IMR-90 (cell line): ENCODE results near the gene SRSF4.

Source experiments
- BHLHE40 ChIP-seq: fragments of 150-350 bp; IDR thresholded peaks from 2 replicates; pipeline ENCODE4 v1.6.1; 2016; ENCODE audit warnings: mild to moderate bottlenecking, low read depth, low read length
- CHD1 ChIP-seq: IDR thresholded peaks from 2 replicates; pipeline ENCODE4 v1.6.1; 2012; ENCODE audit warnings: low read depth, low read length, improper control_type of control experiment
- ELK1 ChIP-seq: fragments of 150-350 bp; IDR thresholded peaks from 2 replicates; pipeline ENCODE4 v1.6.1; 2016; ENCODE audit warnings: low read depth, mild to moderate bottlenecking, low read length, moderate library complexity, borderline replicate concordance
- FOS ChIP-seq: fragments of 150-350 bp; IDR thresholded peaks from 2 replicates; pipeline ENCODE4 v1.6.1; 2016; ENCODE audit warnings: low read depth, low read length
- MAZ ChIP-seq: IDR thresholded peaks from 2 replicates; pipeline ENCODE4 v1.6.1; 2012; ENCODE audit warnings: low read depth, mild to moderate bottlenecking, low read length, improper control_type of control experiment, moderate library complexity, borderline replicate concordance
- NFE2L2 ChIP-seq: fragments of 150-350 bp; IDR thresholded peaks from 2 replicates; pipeline ENCODE4 v1.6.1; 2016; ENCODE audit warnings: low read depth, mild to moderate bottlenecking, low read length
- POLR2A ChIP-seq: IDR thresholded peaks from 2 replicates; pipeline ENCODE4 v1.6.1; 2012; ENCODE audit warnings: mild to moderate bottlenecking, low read depth, low read length
- RAD21 ChIP-seq: IDR thresholded peaks from 2 replicates; pipeline ENCODE4 v1.6.1; 2012; ENCODE audit warnings: low read length, improper control_type of control experiment
- RCOR1 ChIP-seq: IDR thresholded peaks from 2 replicates; pipeline ENCODE4 v1.6.1; 2012; ENCODE audit warnings: mild to moderate bottlenecking, low read length, improper control_type of control experiment; ENCODE audit not compliant: insufficient replicate concordance
- RFX5 ChIP-seq: IDR thresholded peaks from 2 replicates; pipeline ENCODE4 v1.8.0; 2012; ENCODE audit warnings: low read depth, mild to moderate bottlenecking, low read length, moderate library complexity
- TF ChIP-seq, protein P1 (sequence below): conservative IDR thresholded peaks from 2 replicates; pipeline ENCODE4 v1.5.1; 2012; ENCODE audit warnings: mild to moderate bottlenecking, low read depth, low read length, improper control_type of control experiment
- TF ChIP-seq, protein P2 (sequence below): fragments of 150-350 bp; IDR thresholded peaks from 2 replicates; pipeline ENCODE4 v1.6.1; 2017; ENCODE audit warnings: mild to moderate bottlenecking, antibody characterized with exemption, low read length, low read depth

- TF ChIP-seq POLR2A = no peak
- TF ChIP-seq, protein P1, sequence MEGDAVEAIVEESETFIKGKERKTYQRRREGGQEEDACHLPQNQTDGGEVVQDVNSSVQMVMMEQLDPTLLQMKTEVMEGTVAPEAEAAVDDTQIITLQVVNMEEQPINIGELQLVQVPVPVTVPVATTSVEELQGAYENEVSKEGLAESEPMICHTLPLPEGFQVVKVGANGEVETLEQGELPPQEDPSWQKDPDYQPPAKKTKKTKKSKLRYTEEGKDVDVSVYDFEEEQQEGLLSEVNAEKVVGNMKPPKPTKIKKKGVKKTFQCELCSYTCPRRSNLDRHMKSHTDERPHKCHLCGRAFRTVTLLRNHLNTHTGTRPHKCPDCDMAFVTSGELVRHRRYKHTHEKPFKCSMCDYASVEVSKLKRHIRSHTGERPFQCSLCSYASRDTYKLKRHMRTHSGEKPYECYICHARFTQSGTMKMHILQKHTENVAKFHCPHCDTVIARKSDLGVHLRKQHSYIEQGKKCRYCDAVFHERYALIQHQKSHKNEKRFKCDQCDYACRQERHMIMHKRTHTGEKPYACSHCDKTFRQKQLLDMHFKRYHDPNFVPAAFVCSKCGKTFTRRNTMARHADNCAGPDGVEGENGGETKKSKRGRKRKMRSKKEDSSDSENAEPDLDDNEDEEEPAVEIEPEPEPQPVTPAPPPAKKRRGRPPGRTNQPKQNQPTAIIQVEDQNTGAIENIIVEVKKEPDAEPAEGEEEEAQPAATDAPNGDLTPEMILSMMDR = no peak
- no peak for TF ChIP-seq FOS
- TF ChIP-seq RAD21 = no peak
- TF ChIP-seq CHD1 = no peak
- TF ChIP-seq RCOR1 = no peak
- TF ChIP-seq ELK1 = no peak
- no peak for TF ChIP-seq RFX5
- TF ChIP-seq MAZ = no peak
- no peak for TF ChIP-seq BHLHE40
- no peak for TF ChIP-seq NFE2L2
- TF ChIP-seq, protein P2, sequence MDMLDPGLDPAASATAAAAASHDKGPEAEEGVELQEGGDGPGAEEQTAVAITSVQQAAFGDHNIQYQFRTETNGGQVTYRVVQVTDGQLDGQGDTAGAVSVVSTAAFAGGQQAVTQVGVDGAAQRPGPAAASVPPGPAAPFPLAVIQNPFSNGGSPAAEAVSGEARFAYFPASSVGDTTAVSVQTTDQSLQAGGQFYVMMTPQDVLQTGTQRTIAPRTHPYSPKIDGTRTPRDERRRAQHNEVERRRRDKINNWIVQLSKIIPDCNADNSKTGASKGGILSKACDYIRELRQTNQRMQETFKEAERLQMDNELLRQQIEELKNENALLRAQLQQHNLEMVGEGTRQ = no peak
These were observed 5.0 kb upstream of the SRSF4 start for GRCh38 chr1:29186707-29187106.
